Measurements from ENCODE around the gene IWS1. TPM values are rescaled to one million over a fixed set of nuclear protein-coding genes. Genes with fewer than 3 reads are reported as not detected.

The IWS1 gene
- total RNA-seq, 1 experiment from 2014 or later, result 70.5 TPM

- POLR2A ChIA-PET, result no interaction called here
- Mint-ChIP-seq H3K27me3 (ENCODE audit: low read depth) (no peaks in the 10 kb centered on the region), H3K4me1 (peaks cover 15% of the 10 kb centered on the region), H3K36me3 (no peaks in the 10 kb centered on the region), H3K9me3 (0 out of 2 replicates have a peak, but pooled peaks cover 4% of the 10 kb centered on the region), H3K4me3 (no peak overlapping the region), H3K27ac (no peak overlapping the region)
- no peak for TF ChIP-seq TEAD1 (CRISPR knock-in tag; IDR thresholded peaks at IDR 0.05)
- no peak for TF ChIP-seq ARID4B (CRISPR knock-in tag; IDR thresholded peaks at IDR 0.05; ENCODE audit: borderline replicate concordance)
- no peak for TF ChIP-seq TEAD4 (CRISPR knock-in tag; IDR thresholded peaks at IDR 0.05)
- no peak for TF ChIP-seq PREB (CRISPR knock-in tag; IDR thresholded peaks at IDR 0.05; ENCODE audit: borderline replicate concordance)
- TF ChIP-seq RELA (CRISPR knock-in tag; IDR thresholded peaks at IDR 0.05; ENCODE audit: borderline replicate concordance), result no peak
- no peak for TF ChIP-seq AFF4 (CRISPR knock-in tag; IDR thresholded peaks at IDR 0.05; ENCODE audit: borderline replicate concordance)
- no peak for TF ChIP-seq ATF3 (CRISPR knock-in tag; conservative IDR thresholded peaks at IDR 0.05)
- TF ChIP-seq ESRRA (CRISPR knock-in tag; IDR thresholded peaks at IDR 0.05; ENCODE audit: borderline replicate concordance), result no peak
- no peak for TF ChIP-seq SMAD4 (CRISPR knock-in tag; IDR thresholded peaks at IDR 0.05)
- no peak for TF ChIP-seq NFATC4 (CRISPR knock-in tag; IDR thresholded peaks at IDR 0.05)
- no peak for TF ChIP-seq E2F4 (CRISPR knock-in tag; IDR thresholded peaks at IDR 0.05; ENCODE audit: borderline replicate concordance, low read depth)
- TF ChIP-seq ATF1 (CRISPR knock-in tag; IDR thresholded peaks at IDR 0.05), result no peak
- TF ChIP-seq HMGXB4 (CRISPR knock-in tag; IDR thresholded peaks at IDR 0.05), result no peak
- no peak for TF ChIP-seq ZNF425 (CRISPR knock-in tag; conservative IDR thresholded peaks at IDR 0.05)
- CTCF ChIA-PET, result interaction anchor here (1.3 kb wide), 1 partner anchor 82 kb away, joined by 3 read pairs; no protein-coding TSS in a partner anchor
- DNase-seq (ENCODE audit: low spot score) (no peak), ATAC-seq (no peak)
These were observed 36.6 kb upstream of the IWS1 start for GRCh38 chr2:127562936-127563335.
